H1 (cell line): ENCODE measurements around the gene COL20A1. TPM values are rescaled to one million over a fixed set of nuclear protein-coding genes. Genes with fewer than 3 reads are reported as not detected.

ENCODE experiments used
- CTCF ChIA-PET: fragments of 300-600 bp; sonication (Branson Sonifier 250); formaldehyde crosslinking; loops from one replicate; lab custom pipeline; 2021; ENCODE audit not compliant: partially characterized antibody; lab: Charles Lee
- POLR2A ChIA-PET: fragments of 300-600 bp; sonication (Branson Sonifier 250); formaldehyde crosslinking; loops from one replicate; lab custom pipeline; 2021; ENCODE audit warnings: inconsistent platforms; ENCODE audit not compliant: partially characterized antibody; lab: Charles Lee
- DNase-seq, 2 experiments: peaks; one replicate each; pipeline versions ENCODE4 v3.0.0 to v3.0.0-alpha.2; 2010 to 2022; ENCODE audit warnings: low spot score in 2 of 2, low read depth in 1 of 2, mixed read lengths in 1 of 2
- FAIRE-seq: peaks from 2 replicates; lab custom pipeline; 2011; peaks lifted over from hg19 to GRCh38; lab: Jason Lieb, UNC
- H2AFZ ChIP-seq: 2 replicates; pipeline ENCODE4 v1.8.1; 2012; ENCODE audit warnings: low read length, inconsistent platforms
- H2AK5ac ChIP-seq: 2 replicates; pipeline ENCODE4 v1.6.1; 2013; ENCODE audit warnings: low read depth, low read length
- H2BK120ac ChIP-seq: replicated peaks from 2 replicates; pipeline ENCODE3; 2013; ENCODE audit warnings: low read depth, low read length, inconsistent platforms
- H2BK12ac ChIP-seq: 2 replicates; pipeline ENCODE4 v1.6.1; 2013; ENCODE audit warnings: low read depth, low read length
- H2BK15ac ChIP-seq: 2 replicates; pipeline ENCODE4 v1.6.1; 2013; ENCODE audit warnings: low read length
- H2BK20ac ChIP-seq: 2 replicates; pipeline ENCODE4 v1.6.1; 2013; ENCODE audit warnings: low read length
- H2BK5ac ChIP-seq: 2 replicates; pipeline ENCODE4 v1.6.1; 2013; ENCODE audit warnings: low read depth, low read length
- H3K14ac ChIP-seq: 2 replicates; pipeline ENCODE4 v1.6.1; 2013; ENCODE audit warnings: inconsistent platforms; ENCODE audit not compliant: insufficient read length
- H3K18ac ChIP-seq: 2 replicates; pipeline ENCODE4 v1.6.1; 2013; ENCODE audit warnings: low read length; ENCODE audit errors: extremely low read depth
- H3K23ac ChIP-seq: 2 replicates; pipeline ENCODE4 v1.6.1; 2013; ENCODE audit warnings: inconsistent platforms; ENCODE audit not compliant: insufficient read length
- H3K23me2 ChIP-seq: 2 replicates; pipeline ENCODE4 v1.6.1; 2013; ENCODE audit warnings: low read depth, low read length
- H3K27ac ChIP-seq: 2 replicates; pipeline ENCODE4 v1.6.1; 2011; ENCODE audit warnings: low read depth, low read length, inconsistent platforms
- H3K27me3 ChIP-seq, 4 experiments: replicated peaks in 1 of 4; 1 replicate in 1 of 4; 2 replicates in 3 of 4; pipeline versions ENCODE4 v1.6.1 to v1.8.1; 2011 to 2013; ENCODE audit warnings: low read length in 3 of 4, mild to moderate bottlenecking in 3 of 4, inconsistent platforms in 2 of 4, mixed read lengths in 2 of 4, moderate library complexity in 1 of 4; ENCODE audit not compliant: control insufficient read depth in 3 of 4, insufficient read depth in 3 of 4; ENCODE audit errors: extremely low read depth in 1 of 4
- H3K36me3 ChIP-seq, 4 experiments: 2 replicates each; pipeline versions ENCODE4 v1.6.1 to v1.8.1; 2011 to 2013; ENCODE audit warnings: mild to moderate bottlenecking in 4 of 4, low read length in 3 of 4, moderate library complexity in 2 of 4, control low read depth in 1 of 4, inconsistent platforms in 1 of 4; ENCODE audit not compliant: insufficient read depth in 4 of 4, control insufficient read depth in 2 of 4
- H3K4ac ChIP-seq: replicated peaks from 2 replicates; pipeline ENCODE3; 2013; ENCODE audit warnings: low read length, low read depth, mixed read lengths, inconsistent platforms; ENCODE audit not compliant: insufficient read length
- H3K4me1 ChIP-seq, 4 experiments: replicated peaks in 1 of 4; 1 replicate in 1 of 4; 2 replicates in 3 of 4; pipeline versions ENCODE4 v1.6.1 to v1.8.1; 2011 to 2013; ENCODE audit warnings: low read length in 3 of 4, inconsistent platforms in 2 of 4, mixed read lengths in 1 of 4; ENCODE audit not compliant: insufficient read depth in 4 of 4, control insufficient read depth in 3 of 4
- H3K4me2 ChIP-seq, 2 experiments: 2 replicates each; pipeline versions ENCODE4 v1.6.1 to v1.8.1; 2011 to 2013; ENCODE audit warnings: low read depth in 2 of 2, low read length in 2 of 2, control low read depth in 1 of 2, inconsistent platforms in 1 of 2, mild to moderate bottlenecking in 1 of 2; ENCODE audit not compliant: insufficient read depth in 1 of 2
- H3K4me3 ChIP-seq, 4 experiments: fragments of 200-600, 300-600 bp in 1 of 4; sonication (generic), shearing (Covaris generic), sonication (Bioruptor Twin) in 1 of 4; 2 replicates each; pipeline versions ENCODE4 v1.5.1 to v1.8.1; 2011 to 2016; ENCODE audit warnings: low read length in 4 of 4, low read depth in 3 of 4, control low read depth in 2 of 4, inconsistent platforms in 2 of 4, mild to moderate bottlenecking in 2 of 4, mixed read lengths in 1 of 4, moderate library complexity in 1 of 4; ENCODE audit not compliant: insufficient read depth in 2 of 4; ENCODE audit errors: extremely low read depth in 1 of 4
- H3K56ac ChIP-seq: replicated peaks from 2 replicates; pipeline ENCODE3; 2013; ENCODE audit warnings: low read depth, mild to moderate bottlenecking, mixed read lengths, low read length, inconsistent platforms; ENCODE audit not compliant: insufficient read length
- H3K79me1 ChIP-seq: 2 replicates; pipeline ENCODE4 v1.6.1; 2013; ENCODE audit warnings: low read depth, low read length, control low read depth
- H3K79me2 ChIP-seq, 2 experiments: 2 replicates each; pipeline versions ENCODE4 v1.6.1 to v1.8.1; 2012 to 2013; ENCODE audit warnings: low read length in 2 of 2, mild to moderate bottlenecking in 2 of 2, inconsistent platforms in 1 of 2; ENCODE audit not compliant: insufficient read depth in 2 of 2, control insufficient read depth in 1 of 2
- H3K9ac ChIP-seq, 4 experiments: replicated peaks in 1 of 4; 1 replicate in 1 of 4; 2 replicates in 3 of 4; pipeline versions ENCODE4 v1.6.1 to v1.8.1; 2011 to 2013; ENCODE audit warnings: low read depth in 3 of 4, low read length in 3 of 4, control low read depth in 2 of 4, mild to moderate bottlenecking in 2 of 4, moderate library complexity in 2 of 4, inconsistent platforms in 1 of 4; ENCODE audit errors: extremely low read depth in 1 of 4
- H3K9me3 ChIP-seq, 2 experiments: 2 replicates each; pipeline versions ENCODE4 v1.6.1 to v1.8.1; 2012 to 2013; ENCODE audit warnings: mild to moderate bottlenecking in 2 of 2, moderate library complexity in 2 of 2, control low read depth in 1 of 2, inconsistent platforms in 1 of 2, low read depth in 1 of 2, low read length in 1 of 2, mixed read lengths in 1 of 2; ENCODE audit not compliant: insufficient read depth in 2 of 2
- H4K20me1 ChIP-seq, 2 experiments: replicated peaks in 1 of 2; 2 replicates each; pipeline versions ENCODE3 to v1.8.1; 2011 to 2013; ENCODE audit warnings: inconsistent platforms in 2 of 2, low read length in 2 of 2, mild to moderate bottlenecking in 1 of 2; ENCODE audit not compliant: insufficient read depth in 2 of 2, control insufficient read depth in 1 of 2
- H4K5ac ChIP-seq: 2 replicates; pipeline ENCODE4 v1.6.1; 2013; ENCODE audit warnings: low read length, low read depth, mixed read lengths, inconsistent platforms; ENCODE audit not compliant: insufficient read length
- H4K8ac ChIP-seq: 2 replicates; pipeline ENCODE4 v1.8.0; 2013; ENCODE audit warnings: mild to moderate bottlenecking, moderate library complexity, low read length, inconsistent platforms; ENCODE audit not compliant: insufficient read depth; ENCODE audit errors: extremely low read depth
- H4K91ac ChIP-seq: replicated peaks from 2 replicates; pipeline ENCODE3; 2013; ENCODE audit warnings: low read length, mixed read lengths, inconsistent platforms; ENCODE audit not compliant: insufficient read length
- EP300 ChIP-seq, 2 experiments: IDR thresholded peaks; 1 replicate in 1 of 2; 2 replicates in 1 of 2; pipeline ENCODE4 v1.6.1; 2011 to 2012; ENCODE audit warnings: low read depth in 2 of 2, low read length in 2 of 2, mild to moderate bottlenecking in 2 of 2, borderline replicate concordance in 1 of 2, inconsistent platforms in 1 of 2, moderate library complexity in 1 of 2
- WGBS, 2 experiments: shearing (Covaris generic) in 1 of 2; methylation state at CpG; one replicate each; pipeline versions ENCODE4 v1.1.6 to v1.1.7; 2013 to 2015; ENCODE audit warnings: low lambda C conversion rate in 2 of 2, mixed read lengths in 2 of 2, inconsistent platforms in 1 of 2, low coverage in 1 of 2, missing lambda C conversion rate in 1 of 2; ENCODE audit not compliant: insufficient replicate concordance in 2 of 2, insufficient coverage in 1 of 2, insufficient read length in 1 of 2; ENCODE audit errors: extremely low coverage in 1 of 2, missing lambda C conversion rate in 1 of 2; 5-methylcytosine and 5-hydroxymethylcytosine counted together
- polyA plus RNA-seq, 7 experiments: library from polyadenylated mRNA; depleted of rRNA in 3 of 7; stranded (reverse) in 5 of 7; unstranded in 2 of 7; fragments of >200 nt in 5 of 7; fragments of 200-250 nt in 2 of 7; gene quantifications; 1 replicate in 5 of 7; 2 replicates in 1 of 7; 4 replicates in 1 of 7; pipeline versions ENCODE4 v1.2.1 to v1.2.3, GENCODE V29; 2011 to 2013; ENCODE audit warnings: missing spikeins in 2 of 7, mixed read lengths in 2 of 7
- total RNA-seq: library from RNA; stranded (reverse); fragmentation: NEBNext Ultra II Directional; extraction: Animal tissue kit (Norgen Biotek cat#: 25700); gene quantifications from 2 replicates; pipeline ENCODE4 v1.2.1, GENCODE V29; 2021
- TF ChIP-seq, protein P1 (sequence below), 3 experiments: IDR thresholded peaks; 1 replicate in 2 of 3; 2 replicates in 1 of 3; pipeline versions ENCODE4 v1.5.1 to v1.6.1; 2011; ENCODE audit warnings: low read length in 3 of 3, mild to moderate bottlenecking in 3 of 3, inconsistent platforms in 2 of 3, low read depth in 1 of 3, moderate library complexity in 1 of 3; ENCODE audit not compliant: insufficient read depth in 1 of 3; ENCODE audit errors: control extremely low read depth in 1 of 3

The COL20A1 gene
- total and polyA plus RNA-seq, 2 of the 8 experiments (the other 6 are each of a cell fraction or from before 2014, with no cell fraction given): 0.19 to 0.21 TPM

DNA sequence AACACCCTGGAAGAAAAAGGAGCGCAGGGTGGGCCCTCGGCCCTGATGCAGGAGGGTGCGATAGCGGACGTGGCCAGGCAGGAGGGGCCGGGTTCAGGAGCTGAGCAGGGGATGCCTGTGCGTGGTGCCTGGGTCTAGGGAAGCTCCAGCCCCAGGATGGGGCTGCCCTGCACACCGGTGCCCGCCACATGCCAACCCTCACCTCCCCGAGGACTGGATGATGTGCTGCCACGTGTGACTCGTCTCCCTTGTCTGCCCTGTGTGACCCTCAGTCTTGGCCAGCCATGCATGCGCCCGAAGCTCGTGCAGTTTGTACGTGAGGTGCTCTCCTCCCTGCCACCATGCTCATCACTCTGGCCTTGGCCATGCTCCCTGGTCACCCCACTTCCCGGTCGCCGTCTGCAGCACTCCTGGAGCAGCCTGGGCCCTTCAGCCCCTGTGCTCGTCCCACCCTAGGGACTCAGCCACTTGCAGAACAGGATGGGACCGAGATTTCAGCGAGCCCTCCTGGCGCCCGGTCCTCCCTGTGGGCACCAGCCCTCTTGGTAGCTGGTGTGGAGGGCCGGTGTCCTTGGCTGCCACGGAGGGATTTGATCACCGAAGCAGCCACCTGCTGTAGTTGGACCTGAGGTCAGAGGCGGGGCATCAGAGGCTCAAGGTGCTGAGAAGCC is 4.3 kb upstream of the COL20A1 start:
- no peak overlapping the region; the same call in 1 of the 2 replicates for H2BK5ac ChIP-seq
- no peak overlapping the region; the same call in 1 of the 2 replicates for H4K8ac ChIP-seq
- no peak overlapping the region for H3K23ac ChIP-seq
- H3K4me3 ChIP-seq: no peak overlapping the region
- no peak overlapping the region for H3K56ac ChIP-seq
- 92% methylated on average over 28 of the region's 28 CpGs; no CpG with 5 or more reads in 1 of the 2 experiments for WGBS, 2 experiments
- no peak overlapping the region for H3K18ac ChIP-seq
- H3K9ac ChIP-seq: no peak overlapping the region
- H4K5ac ChIP-seq: no peak overlapping the region
- no peak overlapping the region for H2BK20ac ChIP-seq
- no peak overlapping the region for H2BK12ac ChIP-seq
- H3K36me3 ChIP-seq: peaks cover 0 to 26% (median 6%) of the 10 kb centered on the region in 4 experiments; a peak in 4 of 8 replicates
- H3K27ac ChIP-seq: no peak overlapping the region
- no peak for DNase-seq
- TF ChIP-seq, protein P1, sequence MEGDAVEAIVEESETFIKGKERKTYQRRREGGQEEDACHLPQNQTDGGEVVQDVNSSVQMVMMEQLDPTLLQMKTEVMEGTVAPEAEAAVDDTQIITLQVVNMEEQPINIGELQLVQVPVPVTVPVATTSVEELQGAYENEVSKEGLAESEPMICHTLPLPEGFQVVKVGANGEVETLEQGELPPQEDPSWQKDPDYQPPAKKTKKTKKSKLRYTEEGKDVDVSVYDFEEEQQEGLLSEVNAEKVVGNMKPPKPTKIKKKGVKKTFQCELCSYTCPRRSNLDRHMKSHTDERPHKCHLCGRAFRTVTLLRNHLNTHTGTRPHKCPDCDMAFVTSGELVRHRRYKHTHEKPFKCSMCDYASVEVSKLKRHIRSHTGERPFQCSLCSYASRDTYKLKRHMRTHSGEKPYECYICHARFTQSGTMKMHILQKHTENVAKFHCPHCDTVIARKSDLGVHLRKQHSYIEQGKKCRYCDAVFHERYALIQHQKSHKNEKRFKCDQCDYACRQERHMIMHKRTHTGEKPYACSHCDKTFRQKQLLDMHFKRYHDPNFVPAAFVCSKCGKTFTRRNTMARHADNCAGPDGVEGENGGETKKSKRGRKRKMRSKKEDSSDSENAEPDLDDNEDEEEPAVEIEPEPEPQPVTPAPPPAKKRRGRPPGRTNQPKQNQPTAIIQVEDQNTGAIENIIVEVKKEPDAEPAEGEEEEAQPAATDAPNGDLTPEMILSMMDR (IDR thresholded peaks at IDR 0.05; ENCODE audit: control extremely low read depth in 1 of 3, insufficient read depth in 1 of 3, low read depth in 1 of 3, low read length in 3 of 3): no peak
- TF ChIP-seq EP300 (IDR thresholded peaks at IDR 0.05; ENCODE audit: borderline replicate concordance in 1 of 2, low read depth in 2 of 2, low read length in 2 of 2): no peak
- no peaks in the 10 kb centered on the region for H3K23me2 ChIP-seq
- no peak overlapping the region for H3K4me2 ChIP-seq
- peaks cover 0 to 12% (median 6%) of the 10 kb centered on the region in 4 experiments; a peak in 4 of 7 replicates for H3K4me1 ChIP-seq
- H3K79me2 ChIP-seq: no peaks in the 10 kb centered on the region
- no peaks in the 10 kb centered on the region; the same call in 1 of the 2 replicates for H3K79me1 ChIP-seq
- H2AFZ ChIP-seq: no peak overlapping the region
- no peak overlapping the region for H2BK15ac ChIP-seq
- peaks cover 0 to 9% of the 10 kb centered on the region in 2 experiments for H4K20me1 ChIP-seq
- H3K14ac ChIP-seq: no peak overlapping the region
- no peak for FAIRE-seq
- ChIA-PET POLR2A (interaction anchor here (1.3 kb wide), 1 partner anchor 59 kb away, joined by 3 read pairs; no protein-coding TSS in a partner anchor), CTCF (interaction anchor here (1.0 to 9.9 kb wide), 4 partner anchors 12 to 93 kb away, joined by 3 to 81 read pairs (median 4); no protein-coding TSS in a partner anchor)
- no peak overlapping the region for H2BK120ac ChIP-seq
- no peak overlapping the region for H4K91ac ChIP-seq
- no peaks in the 10 kb centered on the region for H3K9me3 ChIP-seq
- H3K27me3 ChIP-seq: no peaks in the 10 kb centered on the region
- H3K4ac ChIP-seq: no peak overlapping the region
- no peak overlapping the region for H2AK5ac ChIP-seq
